Measurements from ENCODE around the gene CLPTM1L.
"Not testable (repeated sequence)": the region's sequence is repeated elsewhere in the genome, so short reads cannot be mapped to it uniquely, and the experiment has no call there.

Gene CLPTM1L

GRCh38 chr5:1341863-1342262 lies 3.0 kb downstream of the CLPTM1L start:
- Histone ChIP-seq H3K9me3 (no peaks in the 10 kb centered on the region), H3K36me3 (peaks cover 56% of the 10 kb centered on the region), H3K4me1 (peaks cover 2% of the 10 kb centered on the region; the same call in 1 of the 2 replicates), H3K27me3 (no peaks in the 10 kb centered on the region), H3K4me3 (ENCODE audit: low read depth, low read length) (no peak overlapping the region)
- DNase-seq = no peak
- TF ChIP-seq CTCF (IDR thresholded peaks at IDR 0.05; ENCODE audit: low read depth, low read length) = no peak

GRCh38 chr5:1339818-1340210 lies 5.1 kb downstream of the CLPTM1L start:
- peaks cover 77% of the 10 kb centered on the region for H3K36me3 ChIP-seq

GRCh38 chr5:1339139-1339817 lies 5.6 kb downstream of the CLPTM1L start:
- DNase-seq; H3K27me3 ChIP-seq; H3K4me1 ChIP-seq; H3K9me3 ChIP-seq; H3K4me3 ChIP-seq (ENCODE audit: low read depth, low read length): not testable (repeated sequence)
- H3K36me3 ChIP-seq = peaks cover 82% of the 10 kb centered on the region

More at GRCh38 chr5:1339818-1340210, 5.1 kb downstream of the CLPTM1L start:
- H3K9me3 ChIP-seq; DNase-seq; H3K4me1 ChIP-seq; H3K27me3 ChIP-seq; H3K4me3 ChIP-seq (ENCODE audit: low read depth, low read length): not testable (repeated sequence)

GRCh38 chr5:1338506-1339070 lies 6.3 kb downstream of the CLPTM1L start:
- Histone ChIP-seq H3K36me3 (peaks cover 88% of the 10 kb centered on the region), H3K9me3 (no peaks in the 10 kb centered on the region), H3K27me3 (no peaks in the 10 kb centered on the region), H3K4me3 (ENCODE audit: low read depth, low read length) (no peak overlapping the region), H3K4me1 (no peaks in the 10 kb centered on the region)
- no peak for TF ChIP-seq CTCF (IDR thresholded peaks at IDR 0.05; ENCODE audit: low read depth, low read length)
- no peak for DNase-seq

GRCh38 chr5:1338196-1338490 lies 6.8 kb downstream of the CLPTM1L start:
- no peak for TF ChIP-seq CTCF (IDR thresholded peaks at IDR 0.05; ENCODE audit: low read depth, low read length)
- no peaks in the 10 kb centered on the region for H3K9me3 ChIP-seq
- DNase-seq = no peak
- H3K4me3 ChIP-seq (ENCODE audit: low read depth, low read length) = no peak overlapping the region
- H3K4me1 ChIP-seq = no peaks in the 10 kb centered on the region
- H3K36me3 ChIP-seq = peaks cover 83% of the 10 kb centered on the region
- no peaks in the 10 kb centered on the region for H3K27me3 ChIP-seq

GRCh38 chr5:1337489-1338195 lies 7.3 kb downstream of the CLPTM1L start:
- no peak for DNase-seq
- Histone ChIP-seq H3K9me3 (no peaks in the 10 kb centered on the region), H3K36me3 (peaks cover 80% of the 10 kb centered on the region), H3K4me3 (ENCODE audit: low read depth, low read length) (no peak overlapping the region), H3K27me3 (no peaks in the 10 kb centered on the region), H3K4me1 (no peaks in the 10 kb centered on the region)
- no peak for TF ChIP-seq CTCF (IDR thresholded peaks at IDR 0.05; ENCODE audit: low read depth, low read length)
